ENCODE measurements around the gene TTC31.

TTC31 gene

GRCh38 chr2:74516650-74517049, 33.8 kb downstream of the TTC31 start:
- H3K4me3 ChIP-seq (ENCODE audit: low read depth, low read length), result peak overlapping the region; percentile 34
- no peak for TF ChIP-seq CTCF (IDR thresholded peaks at IDR 0.05; ENCODE audit: insufficient read depth, low read depth, low read length, missing control alignments)

GRCh38 chr2:74522516-74522915, 39.6 kb downstream of the TTC31 start:
- DNase-seq (ENCODE audit: low read depth), result no peak
- no peak for TF ChIP-seq CTCF (IDR thresholded peaks at IDR 0.05; ENCODE audit: insufficient read depth, low read depth, low read length, missing control alignments)

More at GRCh38 chr2:74516650-74517049, 33.8 kb downstream of the TTC31 start:
- no peak for DNase-seq (ENCODE audit: low read depth)

GRCh38 chr2:74524005-74524404, 41.1 kb downstream of the TTC31 start:
- no peak for TF ChIP-seq CTCF (IDR thresholded peaks at IDR 0.05; ENCODE audit: insufficient read depth, low read depth, low read length, missing control alignments)
- no peak for DNase-seq (ENCODE audit: low read depth)
- no peak overlapping the region for H3K4me3 ChIP-seq (ENCODE audit: low read depth, low read length)

More at GRCh38 chr2:74522516-74522915, 39.6 kb downstream of the TTC31 start:
- H3K4me3 ChIP-seq (ENCODE audit: low read depth, low read length), result no peak overlapping the region

- no peak for TF ChIP-seq CTCF (IDR thresholded peaks at IDR 0.05; ENCODE audit: insufficient read depth, low read depth, low read length, missing control alignments)
- DNase-seq (ENCODE audit: low read depth), result no peak
- H3K4me3 ChIP-seq (ENCODE audit: low read depth, low read length), result no peak overlapping the region
These were observed 42.3 kb downstream of the TTC31 start for GRCh38 chr2:74524955-74525716.

- no peak for TF ChIP-seq CTCF (IDR thresholded peaks at IDR 0.05; ENCODE audit: insufficient read depth, low read depth, low read length, missing control alignments)
- no peak within 1 kb of the TSS for H3K4me3 ChIP-seq (ENCODE audit: low read depth, low read length)
- peak; percentile 75 for DNase-seq (ENCODE audit: low read depth)
These were observed 43.1 kb downstream of the TTC31 start, which contains the start of gene DQX1 for GRCh38 chr2:74525717-74526648. Gene DQX1, minus strand, starts transcription at chr2:74526231. Its CDS starts 502 bp downstream, at chr2:74525729.

GRCh38 chr2:74526649-74527230, 43.9 kb downstream of the TTC31 start:
- TF ChIP-seq CTCF (IDR thresholded peaks at IDR 0.05; ENCODE audit: insufficient read depth, low read depth, low read length, missing control alignments), result no peak
- no peak overlapping the region for H3K4me3 ChIP-seq (ENCODE audit: low read depth, low read length)

More at GRCh38 chr2:74526649-74527230, 43.9 kb downstream of the TTC31 start:
- DNase-seq (ENCODE audit: low read depth), result no peak
